Neural crest cell (in vitro differentiated cells): ENCODE results near the gene VIPR2. TPM values are rescaled to one million over a fixed set of nuclear protein-coding genes. Genes with fewer than 3 reads are reported as not detected.

Source experiments
- DNase-seq: peaks from one replicate; pipeline ENCODE4 v3.0.0; 2021; ENCODE audit warnings: low read depth, mixed read lengths, low spot score
- H3K27ac Mint-ChIP-seq: one replicate; pipeline ENCODE4 v1.8.0; 2021; ENCODE audit warnings: mild to moderate bottlenecking, mixed read lengths; ENCODE audit not compliant: unreplicated experiment
- H3K27me3 Mint-ChIP-seq: 2 replicates; pipeline ENCODE4 v1.8.0; 2021; ENCODE audit warnings: low read depth, mild to moderate bottlenecking, mixed read lengths
- H3K36me3 Mint-ChIP-seq: 2 replicates; pipeline ENCODE4 v1.8.0; 2021; ENCODE audit warnings: low read depth, mild to moderate bottlenecking, mixed read lengths
- H3K4me1 Mint-ChIP-seq: 2 replicates; pipeline ENCODE4 v1.8.0; 2021; ENCODE audit warnings: mixed read lengths
- H3K4me3 Mint-ChIP-seq: one replicate; pipeline ENCODE4 v1.8.0; 2021; ENCODE audit warnings: mild to moderate bottlenecking, mixed read lengths
- H3K9me3 Mint-ChIP-seq: 2 replicates; pipeline ENCODE4 v1.8.0; 2021; ENCODE audit warnings: mixed read lengths
- CTCF ChIP-seq: fragments of 200-600 bp; sonication (generic); conservative IDR thresholded peaks from 2 replicates; pipeline ENCODE4 v1.5.0; 2021; ENCODE audit warnings: antibody characterized with exemption, mild to moderate bottlenecking
- long read RNA-seq: library from polyadenylated mRNA; unstranded; transcript quantifications from one replicate; pipeline ENCODE4 v2.0.0, GENCODE V29; 2020
- total RNA-seq: library from RNA; stranded (reverse); gene quantifications from 2 replicates; pipeline ENCODE4 v1.2.1, GENCODE V29; 2021

VIPR2 gene
- total RNA-seq, result 0.09 and 0.16 TPM in 2 replicates
- long read RNA-seq, result 0 reads

DNA sequence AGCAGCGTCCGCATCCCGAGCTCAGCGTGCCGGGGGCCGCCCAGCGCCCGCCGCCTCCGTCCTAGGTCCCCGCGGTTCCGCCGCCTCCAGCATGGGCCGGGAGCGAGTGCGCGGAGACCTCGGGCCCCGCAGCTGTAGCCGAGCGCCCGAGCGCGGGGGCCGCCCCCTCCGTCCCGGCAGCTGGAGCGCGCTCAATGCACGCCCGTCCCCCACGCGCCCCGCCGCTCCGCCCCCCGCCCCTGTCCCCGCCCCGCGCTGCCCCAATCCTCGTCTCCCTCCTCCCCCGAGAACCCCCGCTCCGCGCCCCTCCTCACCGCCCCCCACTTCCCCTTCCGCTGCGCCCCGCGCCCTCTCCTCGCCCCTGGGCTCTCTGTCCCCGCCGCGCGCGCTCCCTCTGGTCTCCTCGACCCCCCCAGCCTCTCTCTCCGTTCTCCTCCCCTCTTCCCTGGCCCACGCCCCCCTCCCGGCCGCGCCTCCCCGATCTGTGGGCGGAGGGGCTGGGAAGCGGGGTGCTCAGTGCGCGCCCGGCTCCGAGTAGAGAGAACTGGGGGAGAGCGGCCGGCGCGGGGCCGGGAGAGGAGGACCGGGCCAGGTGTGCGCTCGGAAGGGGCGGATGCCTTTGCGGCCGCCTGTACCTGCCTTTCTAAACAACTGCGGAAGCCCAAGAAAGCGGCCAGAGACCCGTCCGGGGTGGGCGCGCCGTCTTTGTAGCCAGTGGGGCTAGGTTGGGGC, at the start of gene VIPR2:
Gene VIPR2 (minus strand): TSS at position 110 of the 732 bp plus-strand sequence. CDS start 96 bp downstream, at position 14.
- no peak for TF ChIP-seq CTCF
- Mint-ChIP-seq H3K27me3 (peaks cover 48% of the 10 kb centered on the region), H3K9me3 (no peaks in the 10 kb centered on the region), H3K4me3 (peak within 1 kb of the TSS; percentile 84), H3K27ac (no peak within 1 kb of the TSS), H3K4me1 (peaks cover 18% of the 10 kb centered on the region), H3K36me3 (peaks cover 2% of the 10 kb centered on the region)
- DNase-seq, result no peak

DNA sequence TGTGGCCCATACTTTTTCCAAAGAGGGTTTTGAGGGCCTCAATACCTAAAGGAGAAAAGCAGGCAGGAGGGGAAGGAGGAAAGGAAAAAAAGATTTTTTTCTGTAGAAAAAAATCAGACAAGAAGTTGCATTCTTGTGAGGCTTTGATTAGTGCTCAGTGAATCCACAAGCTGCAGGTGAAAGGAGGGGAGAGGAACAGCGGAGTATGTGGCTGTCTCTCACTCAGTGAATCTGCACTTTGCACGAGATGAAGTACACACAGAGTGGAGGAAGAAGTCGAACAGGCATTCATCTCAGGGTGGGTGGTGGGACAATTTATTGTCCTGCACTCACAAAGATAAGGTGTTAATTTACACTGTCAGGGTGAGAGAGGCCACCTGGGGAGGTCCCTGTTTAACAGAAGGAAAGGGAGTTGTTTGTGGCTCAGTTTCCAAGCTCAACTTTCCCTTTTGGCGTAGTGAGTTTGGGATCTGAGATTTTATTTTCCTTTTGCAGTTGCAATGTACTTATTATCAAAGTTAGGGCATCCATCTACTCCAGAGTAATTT, 49.0 kb upstream of the VIPR2 start:
- no peak overlapping the region for H3K27ac Mint-ChIP-seq
- H3K9me3 Mint-ChIP-seq, result no peaks in the 10 kb centered on the region
- H3K36me3 Mint-ChIP-seq, result no peaks in the 10 kb centered on the region
- TF ChIP-seq CTCF, result no peak
- H3K4me1 Mint-ChIP-seq, result peaks cover 4% of the 10 kb centered on the region
- peaks cover 56% of the 10 kb centered on the region for H3K27me3 Mint-ChIP-seq
- DNase-seq, result no peak
- no peak overlapping the region for H3K4me3 Mint-ChIP-seq

DNA sequence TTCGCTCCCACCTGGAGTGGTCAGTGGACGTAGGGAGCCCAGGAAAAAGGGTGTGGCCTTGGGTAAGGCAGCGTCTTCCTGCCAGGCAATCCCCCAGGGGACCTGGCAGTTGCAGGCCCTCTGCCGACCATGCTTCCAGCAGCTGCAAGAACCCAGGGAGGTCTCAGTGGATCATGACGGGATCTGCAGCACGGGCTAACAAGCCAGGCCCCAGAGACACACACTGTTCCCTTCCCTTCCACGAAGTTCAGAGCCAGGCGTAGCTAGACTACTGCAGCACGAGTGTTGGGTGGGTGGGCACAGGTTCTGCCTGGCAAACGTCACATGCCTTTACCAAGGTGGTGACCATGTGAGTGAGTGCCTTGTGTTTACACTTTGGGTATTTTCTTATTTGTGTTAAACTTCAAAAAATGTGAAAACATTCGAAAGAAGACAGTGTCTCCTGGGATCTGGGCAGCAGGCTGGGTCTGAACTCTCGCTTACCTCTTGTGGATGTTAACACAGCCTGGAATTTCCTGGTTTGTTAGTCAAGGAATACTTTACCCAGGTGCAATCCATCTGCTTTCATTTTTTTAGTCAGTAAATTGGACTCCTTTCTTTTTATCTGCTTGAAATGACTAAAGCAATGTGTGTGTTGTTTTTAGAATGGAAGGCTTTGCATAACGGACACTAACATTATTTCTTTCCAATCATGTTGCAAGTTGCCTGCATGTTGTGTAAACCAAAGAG, 48.2 kb upstream of the VIPR2 start:
- H3K4me1 Mint-ChIP-seq, result peaks cover 4% of the 10 kb centered on the region
- no peak overlapping the region for H3K27ac Mint-ChIP-seq
- no peak for TF ChIP-seq CTCF
- no peaks in the 10 kb centered on the region for H3K9me3 Mint-ChIP-seq
- H3K27me3 Mint-ChIP-seq, result peaks cover 56% of the 10 kb centered on the region
- H3K36me3 Mint-ChIP-seq, result no peaks in the 10 kb centered on the region
- no peak for DNase-seq
- no peak overlapping the region for H3K4me3 Mint-ChIP-seq

GRCh38 chr7:159192013-159192412, 47.3 kb upstream of the VIPR2 start:
- H3K4me3 Mint-ChIP-seq, result no peak overlapping the region
- no peak for DNase-seq
- H3K36me3 Mint-ChIP-seq, result no peaks in the 10 kb centered on the region
- H3K27me3 Mint-ChIP-seq, result peaks cover 53% of the 10 kb centered on the region
- H3K9me3 Mint-ChIP-seq, result no peaks in the 10 kb centered on the region
- H3K27ac Mint-ChIP-seq, result no peak overlapping the region
- H3K4me1 Mint-ChIP-seq, result peaks cover under 1% of the 10 kb centered on the region
- TF ChIP-seq CTCF, result no peak

DNA sequence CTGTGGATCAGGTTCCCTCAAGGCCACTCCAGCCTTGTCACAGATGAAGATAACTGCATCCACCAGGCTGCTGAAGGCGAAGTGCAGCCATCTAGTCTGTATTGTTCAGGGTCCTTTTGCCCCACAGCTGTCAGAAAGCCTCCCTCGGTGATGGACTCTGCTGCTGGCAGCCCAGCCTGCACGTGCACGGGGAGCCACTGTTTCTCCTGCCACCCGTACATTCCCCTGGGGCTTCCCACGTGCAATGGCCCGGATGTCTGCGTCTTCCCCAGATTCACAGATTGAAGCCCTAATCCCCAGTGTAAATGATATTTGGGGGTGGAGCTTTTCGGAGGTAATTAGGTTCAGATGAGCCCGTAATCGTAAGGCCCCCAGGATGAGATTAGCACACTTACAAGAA, 46.6 kb upstream of the VIPR2 start:
- no peaks in the 10 kb centered on the region for H3K36me3 Mint-ChIP-seq
- H3K27me3 Mint-ChIP-seq, result peaks cover 54% of the 10 kb centered on the region
- no peak for TF ChIP-seq CTCF
- DNase-seq, result no peak
- H3K4me1 Mint-ChIP-seq, result no peaks in the 10 kb centered on the region
- H3K9me3 Mint-ChIP-seq, result no peaks in the 10 kb centered on the region
- H3K27ac Mint-ChIP-seq, result no peak overlapping the region
- no peak overlapping the region for H3K4me3 Mint-ChIP-seq
